Gastrocnemius medialis (tissue), 4 donors: ENCODE results near the gene PXDN.

Experiments
- CTCF ChIP-seq, 5 experiments: fragments of 450-650 bp in 3 of 5; fragments of 200-600 bp in 2 of 5; sonication (generic) in 2 of 5; IDR thresholded peaks in 4 of 5; conservative IDR thresholded peaks in 1 of 5; 1 replicate in 4 of 5; 2 replicates in 1 of 5; pipeline ENCODE4 v1.5.1; 2016 to 2019; ENCODE audit warnings: antibody characterized with exemption in 5 of 5, mild to moderate bottlenecking in 3 of 5, moderate library complexity in 3 of 5
- POLR2A ChIP-seq, 2 donors: fragments of 450-650 bp; IDR thresholded peaks; one replicate each; pipeline ENCODE4 v1.6.1; 2017; ENCODE audit warnings: antibody characterized with exemption in 2 of 2, mild to moderate bottlenecking in 2 of 2, moderate library complexity in 2 of 2

- TF ChIP-seq POLR2A (IDR thresholded peaks at IDR 0.05) (no peak), CTCF (IDR thresholded peaks at IDR 0.05 in 4 of 5, conservative IDR thresholded peaks at IDR 0.05 in 1 of 5) (no peak)
Measured at GRCh38 chr2:1757567-1757966, 13.3 kb upstream of the PXDN start.
